A549 (cell line): Measurements from ENCODE around the gene NCAM2. TPM values are rescaled to one million over a fixed set of nuclear protein-coding genes. Genes with fewer than 3 reads are reported as not detected.

Experiments
- ATAC-seq, 2 experiments: fragments of 200-7000 bp in 1 of 2; fragments of >200 bp in 1 of 2; cut with Nextera tagmentation in 1 of 2; cut with Tn5 transposase in 1 of 2; 3 replicates each; pipeline versions ENCODE4 v1.8.0 to v1.9.1; 2018 to 2020; ENCODE audit warnings: mild to moderate bottlenecking in 1 of 2, moderate library complexity in 1 of 2
- CTCF ChIA-PET: fragments of 300-600 bp; sonication (Branson Sonifier 250); formaldehyde crosslinking; extraction: SDS; loops from one replicate; lab custom pipeline; 2021; ENCODE audit warnings: antibody characterized with exemption, inconsistent platforms; lab: Yijun Ruan, JAX
- POLR2A ChIA-PET: fragments of 350-600 bp; formaldehyde crosslinking; extraction: SDS; loops from one replicate; lab custom pipeline; 2021; ENCODE audit warnings: antibody characterized with exemption, inconsistent platforms; lab: Yijun Ruan, JAX
- DNase-seq, 2 experiments: peaks; one replicate each; pipeline versions ENCODE4 v3.0.0 to v3.0.0-alpha.2; 2011 to 2016; ENCODE audit warnings: low read depth in 1 of 2, low spot score in 1 of 2
- FAIRE-seq: peaks from 2 replicates; lab custom pipeline; 2011; peaks lifted over from hg19 to GRCh38; lab: Jason Lieb, UNC
- H3K27ac ChIP-seq, 2 experiments: fragments of >200 bp; sonication (Bioruptor Twin); formaldehyde crosslinking; 3 replicates each; pipeline ENCODE4 v1.5.1; 2016 to 2017
- H3K4me1 ChIP-seq: fragments of >200 bp; sonication (Bioruptor Twin); formaldehyde crosslinking; 3 replicates; pipeline ENCODE4 v1.6.1; 2016
- H3K4me2 ChIP-seq: fragments of >200 bp; sonication (Bioruptor Twin); formaldehyde crosslinking; 3 replicates; pipeline ENCODE4 v1.6.1; 2016
- H3K4me3 ChIP-seq: fragments of >200 bp; sonication (Bioruptor Twin); formaldehyde crosslinking; 3 replicates; pipeline ENCODE4 v1.5.1; 2016
- H3K9me3 ChIP-seq: fragments of >200 bp; sonication (Bioruptor Twin); formaldehyde crosslinking; 3 replicates; pipeline ENCODE4 v1.6.1; 2016
- BHLHE40 ChIP-seq: IDR thresholded peaks from 2 replicates; pipeline ENCODE4 v1.6.1; 2012; ENCODE audit warnings: low read depth, low read length, inconsistent platforms
- EHF ChIP-seq: fragments of 250-450 bp; sonication (Bioruptor Pico); IDR thresholded peaks from 2 replicates; pipeline ENCODE4 v1.5.0; 2020; ENCODE audit warnings: mild to moderate bottlenecking
- EP300 ChIP-seq, 2 experiments: fragments of >200 bp; sonication (Bioruptor Twin); formaldehyde crosslinking; IDR thresholded peaks; 2 replicates in 1 of 2; 3 replicates in 1 of 2; pipeline ENCODE4 v1.6.1; 2016 to 2017
- ESRRA ChIP-seq: fragments of 150-350 bp; IDR thresholded peaks from 2 replicates; pipeline ENCODE4 v1.6.1; 2014; ENCODE audit warnings: mild to moderate bottlenecking, low read length, borderline replicate concordance
- FOSL2 ChIP-seq, 2 experiments: fragments of 450-650 bp in 1 of 2; fragments of >200 bp in 1 of 2; sonication (Bioruptor Twin) in 1 of 2; formaldehyde crosslinking; IDR thresholded peaks; 2 replicates each; pipeline versions ENCODE4 v1.5.0 to v1.6.1; 2016 to 2020; ENCODE audit warnings: mild to moderate bottlenecking in 1 of 2, moderate library complexity in 1 of 2
- HOXB13 ChIP-seq: fragments of 250-450 bp; sonication (Bioruptor Pico); IDR thresholded peaks from 2 replicates; pipeline ENCODE4 v1.5.0; 2020; ENCODE audit warnings: low read depth, mild to moderate bottlenecking, moderate library complexity
- JUNB ChIP-seq: fragments of >200 bp; sonication (Bioruptor Twin); formaldehyde crosslinking; IDR thresholded peaks from 2 replicates; pipeline ENCODE4 v1.6.1; 2016
- KDM5A ChIP-seq: fragments of 200-600 bp; sonication (generic); IDR thresholded peaks from 2 replicates; pipeline ENCODE4 v1.6.1; 2016; ENCODE audit warnings: antibody characterized with exemption, mild to moderate bottlenecking
- MAFK ChIP-seq: fragments of 450-650 bp; IDR thresholded peaks from 2 replicates; pipeline ENCODE4 v1.6.1; 2014; ENCODE audit not compliant: partially characterized antibody
- MAZ ChIP-seq: fragments of 150-350 bp; IDR thresholded peaks from 2 replicates; pipeline ENCODE4 v1.6.1; 2014; ENCODE audit warnings: antibody characterized with exemption, low read depth, low read length, borderline replicate concordance
- NFE2L2 ChIP-seq: fragments of 150-350 bp; conservative IDR thresholded peaks from 2 replicates; pipeline ENCODE4 v1.6.1; 2014; ENCODE audit warnings: low read length
- PHF8 ChIP-seq: fragments of 200-600 bp; sonication (generic); IDR thresholded peaks from 2 replicates; pipeline ENCODE4 v1.6.1; 2016; ENCODE audit warnings: low read depth, mild to moderate bottlenecking, antibody characterized with exemption, moderate library complexity, borderline replicate concordance
- RARB ChIP-seq: fragments of 250-450 bp; sonication (Bioruptor Pico); IDR thresholded peaks from 2 replicates; pipeline ENCODE4 v1.8.0; 2021; ENCODE audit warnings: mild to moderate bottlenecking, moderate library complexity
- WGBS: methylation state at CpG from one replicate; pipeline ENCODE4 v1.1.6; 2017; ENCODE audit errors: missing lambda C conversion rate; 5-methylcytosine and 5-hydroxymethylcytosine counted together
- polyA plus RNA-seq, 4 experiments: library from polyadenylated mRNA; depleted of rRNA in 3 of 4; stranded (reverse); fragments of >200 nt; fragmentation: RNase III in 1 of 4; extraction: RNeasy Plus Mini Kit Qiagen cat#74134 plus additional on column Dnase treatment in 1 of 4; gene quantifications; 2 replicates in 3 of 4; 3 replicates in 1 of 4; pipeline ENCODE4 v1.2.3, GENCODE V29; 2011 to 2017
- TF ChIP-seq, protein P1 (sequence below): fragments of 450-650 bp; IDR thresholded peaks from 2 replicates; pipeline ENCODE4 v1.6.1; 2014; ENCODE audit warnings: antibody characterized with exemption
- TF ChIP-seq, protein P2 (sequence below): fragments of 200-600 bp; sonication (generic); IDR thresholded peaks from 2 replicates; pipeline ENCODE4 v1.6.1; 2016; ENCODE audit warnings: antibody characterized with exemption, mild to moderate bottlenecking, moderate library complexity
- TF ChIP-seq, protein P3 (sequence below): fragments of >200 bp; sonication (Bioruptor Twin); formaldehyde crosslinking; IDR thresholded peaks from 3 replicates; pipeline ENCODE4 v1.6.1; 2016

NCAM2 gene
- polyA plus RNA-seq, 2 of the 4 experiments (the other 2 are of a cell fraction), result not detected

- ATAC-seq (no peak), FAIRE-seq (no peak), DNase-seq (no peak)
- Histone ChIP-seq H3K9me3 (no peaks in the 10 kb centered on the region), H3K27ac (no peak overlapping the region), H3K4me1 (no peaks in the 10 kb centered on the region), H3K4me2 (no peak overlapping the region), H3K4me3 (no peak overlapping the region)
- 1% methylated on average over 3 of the region's 3 CpGs for WGBS
- ChIA-PET CTCF (no interaction called here), POLR2A (no interaction called here)
- TF ChIP-seq EHF (no peak), FOSL2 (IDR thresholded peaks at IDR 0.05) (no peak), FOSL2 (CRISPR knock-in tag; IDR thresholded peaks at IDR 0.05) (no peak), PHF8 (no peak), MAFK (no peak), NFE2L2 (no peak)
- TF ChIP-seq, protein P1, sequence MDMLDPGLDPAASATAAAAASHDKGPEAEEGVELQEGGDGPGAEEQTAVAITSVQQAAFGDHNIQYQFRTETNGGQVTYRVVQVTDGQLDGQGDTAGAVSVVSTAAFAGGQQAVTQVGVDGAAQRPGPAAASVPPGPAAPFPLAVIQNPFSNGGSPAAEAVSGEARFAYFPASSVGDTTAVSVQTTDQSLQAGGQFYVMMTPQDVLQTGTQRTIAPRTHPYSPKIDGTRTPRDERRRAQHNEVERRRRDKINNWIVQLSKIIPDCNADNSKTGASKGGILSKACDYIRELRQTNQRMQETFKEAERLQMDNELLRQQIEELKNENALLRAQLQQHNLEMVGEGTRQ, result no peak
Measured at GRCh38 chr21:21182401-21183010, 184.3 kb downstream of the NCAM2 start.

DNA sequence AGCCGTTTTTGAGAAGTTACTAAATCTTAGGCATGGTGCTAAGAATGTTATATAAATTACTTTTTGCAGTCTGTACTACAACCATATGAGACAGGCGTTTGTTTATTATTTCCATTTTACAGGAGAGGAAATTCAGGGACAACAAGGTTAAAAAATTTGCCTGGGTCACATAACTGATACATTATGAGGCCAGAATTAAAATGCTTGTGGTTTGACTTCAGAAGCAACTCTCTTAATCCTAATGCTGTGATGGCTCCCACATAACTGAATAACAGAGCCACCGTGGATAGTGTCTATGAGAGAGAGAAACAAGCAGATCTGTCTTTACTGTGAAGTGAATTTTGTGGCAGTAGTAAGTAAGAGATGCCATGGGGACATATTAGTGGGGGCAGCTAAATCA is 184.9 kb downstream of the NCAM2 start:
- Histone ChIP-seq H3K27ac (no peak overlapping the region), H3K4me3 (no peak overlapping the region), H3K9me3 (no peaks in the 10 kb centered on the region), H3K4me2 (no peak overlapping the region), H3K4me1 (no peaks in the 10 kb centered on the region)
- ChIA-PET CTCF (no interaction called here), POLR2A (no interaction called here)
- FAIRE-seq (no peak), DNase-seq (no peak), ATAC-seq (no peak)
- TF ChIP-seq ESRRA, result no peak
- no peak for TF ChIP-seq KDM5A
- no peak for TF ChIP-seq MAZ
- TF ChIP-seq HOXB13 (CRISPR knock-in tag), result no peak
- TF ChIP-seq BHLHE40, result no peak
- TF ChIP-seq, protein P2, sequence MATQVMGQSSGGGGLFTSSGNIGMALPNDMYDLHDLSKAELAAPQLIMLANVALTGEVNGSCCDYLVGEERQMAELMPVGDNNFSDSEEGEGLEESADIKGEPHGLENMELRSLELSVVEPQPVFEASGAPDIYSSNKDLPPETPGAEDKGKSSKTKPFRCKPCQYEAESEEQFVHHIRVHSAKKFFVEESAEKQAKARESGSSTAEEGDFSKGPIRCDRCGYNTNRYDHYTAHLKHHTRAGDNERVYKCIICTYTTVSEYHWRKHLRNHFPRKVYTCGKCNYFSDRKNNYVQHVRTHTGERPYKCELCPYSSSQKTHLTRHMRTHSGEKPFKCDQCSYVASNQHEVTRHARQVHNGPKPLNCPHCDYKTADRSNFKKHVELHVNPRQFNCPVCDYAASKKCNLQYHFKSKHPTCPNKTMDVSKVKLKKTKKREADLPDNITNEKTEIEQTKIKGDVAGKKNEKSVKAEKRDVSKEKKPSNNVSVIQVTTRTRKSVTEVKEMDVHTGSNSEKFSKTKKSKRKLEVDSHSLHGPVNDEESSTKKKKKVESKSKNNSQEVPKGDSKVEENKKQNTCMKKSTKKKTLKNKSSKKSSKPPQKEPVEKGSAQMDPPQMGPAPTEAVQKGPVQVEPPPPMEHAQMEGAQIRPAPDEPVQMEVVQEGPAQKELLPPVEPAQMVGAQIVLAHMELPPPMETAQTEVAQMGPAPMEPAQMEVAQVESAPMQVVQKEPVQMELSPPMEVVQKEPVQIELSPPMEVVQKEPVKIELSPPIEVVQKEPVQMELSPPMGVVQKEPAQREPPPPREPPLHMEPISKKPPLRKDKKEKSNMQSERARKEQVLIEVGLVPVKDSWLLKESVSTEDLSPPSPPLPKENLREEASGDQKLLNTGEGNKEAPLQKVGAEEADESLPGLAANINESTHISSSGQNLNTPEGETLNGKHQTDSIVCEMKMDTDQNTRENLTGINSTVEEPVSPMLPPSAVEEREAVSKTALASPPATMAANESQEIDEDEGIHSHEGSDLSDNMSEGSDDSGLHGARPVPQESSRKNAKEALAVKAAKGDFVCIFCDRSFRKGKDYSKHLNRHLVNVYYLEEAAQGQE, result no peak
- no peak for TF ChIP-seq JUNB
- WGBS, result 0% methylated on average over 3 of the region's 3 CpGs

DNA sequence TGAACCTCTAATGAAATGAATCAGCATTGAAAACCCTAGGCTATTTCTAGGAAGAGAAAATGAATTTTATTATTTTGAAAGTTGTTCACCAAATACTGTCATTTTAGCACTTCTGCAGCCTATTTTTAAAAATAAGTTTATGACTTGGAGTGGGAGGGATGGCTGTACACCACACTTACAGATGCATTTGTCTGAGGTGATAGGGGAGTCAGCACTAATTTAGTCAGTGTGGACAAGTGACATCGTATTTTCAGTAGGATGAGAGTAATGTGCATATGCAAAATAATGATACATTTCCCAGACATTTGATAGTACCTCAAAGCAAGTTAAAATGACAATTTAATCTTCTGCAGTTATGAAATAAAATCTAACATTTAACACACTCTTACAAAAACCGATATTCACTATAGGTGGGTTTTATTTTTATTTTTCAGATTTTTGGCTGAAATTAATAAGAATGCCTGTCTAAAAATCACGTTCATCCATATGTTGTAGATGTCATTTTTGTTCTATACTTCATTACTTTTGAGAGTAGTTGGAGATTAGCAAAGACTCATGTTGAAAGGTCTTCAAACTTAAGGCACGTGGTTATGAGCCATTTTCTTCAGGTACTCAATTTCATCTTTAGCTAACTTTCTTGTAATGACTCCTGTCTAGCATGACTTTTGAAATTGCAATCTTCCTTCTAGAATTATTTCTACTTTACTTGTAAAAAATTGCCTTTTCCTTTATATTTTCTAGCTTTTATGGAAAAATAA is 186.7 kb downstream of the NCAM2 start:
- FAIRE-seq (no peak), ATAC-seq (no peak), DNase-seq (no peak)
- H3K9me3 ChIP-seq, result no peaks in the 10 kb centered on the region
- H3K4me3 ChIP-seq, result no peak overlapping the region
- ChIA-PET POLR2A (no interaction called here), CTCF (no interaction called here)
- no peak overlapping the region for H3K27ac ChIP-seq
- no peak overlapping the region for H3K4me2 ChIP-seq
- 0% methylated on average over 4 of the region's 4 CpGs for WGBS
- TF ChIP-seq PHF8 (no peak), EP300 (IDR thresholded peaks at IDR 0.05) (no peak), RARB (CRISPR knock-in tag) (no peak)
- TF ChIP-seq, protein P3, sequence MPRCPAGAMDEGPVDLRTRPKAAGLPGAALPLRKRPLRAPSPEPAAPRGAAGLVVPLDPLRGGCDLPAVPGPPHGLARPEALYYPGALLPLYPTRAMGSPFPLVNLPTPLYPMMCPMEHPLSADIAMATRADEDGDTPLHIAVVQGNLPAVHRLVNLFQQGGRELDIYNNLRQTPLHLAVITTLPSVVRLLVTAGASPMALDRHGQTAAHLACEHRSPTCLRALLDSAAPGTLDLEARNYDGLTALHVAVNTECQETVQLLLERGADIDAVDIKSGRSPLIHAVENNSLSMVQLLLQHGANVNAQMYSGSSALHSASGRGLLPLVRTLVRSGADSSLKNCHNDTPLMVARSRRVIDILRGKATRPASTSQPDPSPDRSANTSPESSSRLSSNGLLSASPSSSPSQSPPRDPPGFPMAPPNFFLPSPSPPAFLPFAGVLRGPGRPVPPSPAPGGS, result no peak
- no peaks in the 10 kb centered on the region for H3K4me1 ChIP-seq
